COLO668 (cell line): ENCODE measurements around the gene RAB40B.

ENCODE experiments used
- DNase-seq: peaks from one replicate; lab custom pipeline; 2025; ENCODE audit not compliant: unreplicated experiment; lab: John Stamatoyannopoulos, UW

RAB40B gene

DNA sequence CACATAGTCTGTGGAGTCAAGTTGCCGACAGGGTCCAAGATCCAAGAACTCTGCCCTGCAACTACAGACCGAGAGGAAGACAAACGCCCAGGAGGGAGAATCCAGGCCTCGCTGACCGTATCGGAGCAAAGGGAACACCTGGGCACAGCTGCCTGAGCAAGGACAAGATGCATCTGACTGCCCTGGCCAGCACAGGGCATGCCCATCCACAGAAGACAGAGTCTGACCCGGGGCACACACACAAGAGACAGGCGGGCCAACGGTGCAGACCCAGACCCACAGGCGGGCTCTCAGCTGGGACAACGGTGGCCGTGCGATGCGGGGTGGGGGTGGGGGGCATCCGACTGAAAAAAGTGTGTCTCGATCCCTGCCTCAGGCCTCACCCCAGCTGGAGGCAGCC is 6.2 kb downstream of the RAB40B start:
- DNase-seq: no peak

DNA sequence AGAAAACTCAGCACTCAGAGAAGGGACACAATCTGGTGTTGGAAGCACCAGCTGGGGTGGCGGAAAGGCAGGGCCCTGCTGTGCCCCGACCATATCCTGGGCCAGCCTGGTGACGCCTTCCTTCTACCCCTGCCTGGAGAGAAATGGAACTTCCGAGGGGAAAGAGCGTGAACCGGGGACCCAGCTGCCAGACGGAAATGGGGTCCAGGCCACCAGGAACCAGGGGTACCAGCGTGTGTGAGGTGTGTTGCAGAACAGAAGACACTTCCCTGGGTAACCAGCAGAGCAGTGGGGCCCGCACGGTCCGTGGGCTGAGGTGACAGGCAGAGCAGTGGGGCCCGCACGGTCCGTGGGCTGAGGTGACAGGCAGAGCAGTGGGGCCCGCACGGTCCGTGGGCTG is 6.8 kb downstream of the RAB40B start:
- no peak for DNase-seq

DNA sequence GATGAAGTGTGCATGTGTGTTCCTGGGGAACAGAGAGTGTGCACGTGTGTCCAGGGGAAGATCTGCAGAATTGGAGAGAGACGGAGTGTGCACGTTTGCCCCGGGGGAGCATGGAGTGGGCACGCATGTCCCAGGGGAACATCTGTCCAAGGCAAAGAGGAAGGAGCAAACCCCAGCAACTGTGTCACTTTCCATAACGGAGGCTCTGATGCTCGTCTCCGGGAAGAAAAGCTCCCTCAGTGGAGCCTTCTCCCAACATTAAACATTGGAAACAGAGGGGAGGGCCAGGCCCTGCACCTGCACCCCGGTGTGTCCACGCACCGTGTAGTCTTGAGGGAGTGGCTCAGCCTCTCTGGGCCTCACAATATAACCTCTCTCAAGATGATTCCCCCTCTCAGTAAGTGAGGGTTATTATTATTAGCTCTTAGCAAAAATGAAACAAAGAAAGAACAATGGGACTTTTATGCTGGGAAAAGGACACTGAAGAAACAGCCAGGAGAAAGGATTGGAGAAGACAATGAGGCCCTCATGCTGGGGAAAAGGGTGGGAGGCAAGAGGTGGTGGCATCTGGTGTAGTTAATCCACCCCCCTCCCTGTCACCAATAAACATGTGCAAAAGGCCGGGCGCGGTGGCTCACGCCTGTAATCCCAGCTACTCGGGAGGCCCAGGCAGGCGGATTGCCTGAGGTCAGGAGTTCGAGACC is 7.6 kb downstream of the RAB40B start:
- DNase-seq: no peak

GRCh38 chr17:82689077-82689476 is 9.4 kb downstream of the RAB40B start:
- DNase-seq: no peak

- DNase-seq: no peak
Observed at GRCh38 chr17:82687871-82688270, 10.6 kb downstream of the RAB40B start.

DNA sequence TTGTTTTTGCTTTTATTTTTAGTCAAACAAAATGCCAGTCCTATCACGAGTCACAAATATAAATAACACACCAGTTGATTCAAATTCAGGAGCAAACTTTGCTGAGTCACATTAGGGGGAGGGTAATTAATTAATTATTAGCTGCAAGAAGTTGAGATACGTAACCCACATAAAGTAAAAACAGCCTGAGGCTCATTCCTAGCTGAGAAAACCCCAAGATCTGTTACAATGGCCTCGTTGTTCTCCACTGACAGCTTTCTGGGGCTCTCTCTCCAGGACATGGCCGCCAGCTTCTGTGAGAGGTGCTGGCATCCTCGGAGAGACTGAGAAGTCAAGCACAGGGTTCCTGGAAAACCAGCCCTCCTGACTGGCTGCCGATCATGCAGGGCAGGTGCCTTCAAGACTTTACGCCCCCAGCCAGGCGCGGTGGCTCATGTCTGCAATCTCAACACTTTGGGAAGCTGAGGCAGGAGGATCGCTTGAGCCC is 11.1 kb downstream of the RAB40B start:
- no peak for DNase-seq

GRCh38 chr17:82686366-82687324 is 11.9 kb downstream of the RAB40B start:
- DNase-seq: no peak

DNA sequence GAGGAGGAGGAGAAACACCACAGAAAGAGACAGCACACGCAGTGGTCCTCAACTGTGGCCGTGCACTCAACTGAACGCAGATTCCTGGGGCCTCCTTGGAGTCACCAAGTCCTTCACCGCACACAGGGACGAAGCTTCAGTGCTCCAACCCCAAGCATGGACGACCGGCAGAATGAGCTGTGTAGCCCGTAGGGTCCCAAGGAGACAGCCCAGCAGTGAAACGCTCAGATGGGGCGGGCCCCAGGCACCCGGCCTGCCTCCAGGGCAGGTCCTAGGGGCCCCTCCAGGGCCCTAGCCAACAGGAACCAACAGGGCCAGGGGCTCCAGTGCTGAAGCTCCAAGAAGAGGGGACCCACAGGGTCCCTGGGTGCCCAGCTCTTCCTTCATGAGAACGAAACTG is 13.2 kb downstream of the RAB40B start:
- no peak for DNase-seq

- DNase-seq: no peak
Observed at GRCh38 chr17:82684228-82684841, 14.2 kb downstream of the RAB40B start.

- DNase-seq: no peak
Observed at GRCh38 chr17:82683534-82683933, 15.0 kb downstream of the RAB40B start.

GRCh38 chr17:82681547-82681946 is 17.0 kb downstream of the RAB40B start:
- no peak for DNase-seq

- DNase-seq: no peak
Observed at GRCh38 chr17:82679586-82680465, 18.7 kb downstream of the RAB40B start.

- DNase-seq: peak; percentile 23
Observed at GRCh38 chr17:82678265-82678891, 20.1 kb downstream of the RAB40B start.

GRCh38 chr17:82677353-82677925 is 21.1 kb downstream of the RAB40B start:
- DNase-seq: no peak

GRCh38 chr17:82675476-82676245 is 22.8 kb downstream of the RAB40B start:
- DNase-seq: no peak

GRCh38 chr17:82674656-82675475 is 23.6 kb downstream of the RAB40B start:
- DNase-seq: no peak

GRCh38 chr17:82670661-82671450 is 27.6 kb downstream of the RAB40B start:
- DNase-seq: no peak
